GM21367 (cell line): ENCODE measurements around the gene USP30.
"Not testable (repeated sequence)": the region's sequence is repeated elsewhere in the genome, so short reads cannot be mapped to it uniquely, and the experiment has no call there.

Source experiments
- ATAC-seq: cut with Tn5 transposase; IDR thresholded peaks from one replicate; pipeline ENCODE4 v1.9.1; 2021; ENCODE audit not compliant: unreplicated experiment

The USP30 gene

DNA sequence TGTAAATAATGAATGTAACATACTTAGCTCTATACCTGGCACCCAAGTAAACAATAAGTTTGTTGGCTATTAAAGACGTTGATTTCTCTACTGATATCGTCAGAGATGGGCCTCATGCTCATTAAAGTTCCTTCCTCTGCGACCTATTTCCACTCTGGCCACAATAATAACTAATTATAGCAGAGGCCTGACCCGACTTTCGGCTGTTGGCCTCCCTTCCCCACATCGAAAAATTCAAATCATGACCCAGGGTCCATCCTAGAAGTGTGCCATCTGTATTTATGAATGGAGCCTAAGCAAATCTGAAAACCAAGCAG, 321 bp upstream of the USP30 start:
- no peak for ATAC-seq

DNA sequence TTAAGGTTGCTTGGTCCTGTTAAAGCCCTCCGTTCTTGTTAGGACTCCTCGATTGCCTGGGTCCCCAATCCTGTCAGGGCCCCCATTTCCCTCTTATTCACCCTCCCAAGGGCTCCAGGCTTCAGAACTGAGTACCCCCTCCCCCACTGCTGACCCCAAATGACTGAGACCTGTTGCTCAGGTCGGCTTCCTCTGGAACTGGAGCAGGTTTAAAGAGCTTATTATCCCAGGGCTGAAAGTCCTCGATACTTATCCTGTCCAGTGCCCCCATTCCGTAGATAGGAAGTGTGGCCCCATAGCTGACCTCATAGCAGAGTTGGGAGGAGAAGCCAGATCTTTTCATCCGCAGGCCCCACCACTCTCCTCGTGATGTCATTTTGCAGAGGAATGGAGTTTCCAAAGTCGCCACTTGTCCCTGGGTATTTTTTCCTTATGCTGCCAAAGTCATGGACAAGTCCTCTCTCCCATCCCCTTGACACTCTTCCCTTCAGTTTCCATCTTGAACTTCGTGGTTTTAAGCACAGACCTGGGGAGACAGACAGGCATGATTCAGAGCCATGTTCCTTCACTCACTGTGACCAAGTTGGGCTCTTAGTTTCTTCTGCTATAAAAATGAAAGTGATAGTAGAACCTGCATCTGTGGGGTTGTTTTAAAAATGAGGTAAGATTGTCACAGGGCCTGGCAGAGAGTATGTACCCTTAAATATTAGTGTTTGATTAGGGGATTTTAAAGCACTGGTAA, 1.2 kb downstream of the USP30 start:
- no peak for ATAC-seq

DNA sequence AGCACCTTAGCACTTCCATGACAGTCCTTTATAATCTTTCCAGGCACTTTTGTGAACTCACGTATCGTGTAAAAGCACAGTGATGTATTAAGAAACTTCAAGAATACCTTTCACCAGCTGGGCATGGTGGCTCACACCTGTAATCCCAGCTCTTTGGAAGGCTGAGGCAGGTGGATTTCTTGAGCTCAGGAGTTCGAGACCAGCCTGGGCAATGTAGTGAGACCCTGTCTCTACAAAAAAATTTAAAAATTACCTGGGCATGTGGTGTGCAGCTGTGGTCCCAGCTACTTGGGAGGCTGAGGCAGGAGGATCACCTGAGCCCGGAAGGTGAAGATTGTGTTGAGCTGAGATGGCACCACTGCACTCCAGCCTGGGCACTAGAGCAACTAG, 1.7 kb downstream of the USP30 start:
- not testable (repeated sequence) for ATAC-seq

DNA sequence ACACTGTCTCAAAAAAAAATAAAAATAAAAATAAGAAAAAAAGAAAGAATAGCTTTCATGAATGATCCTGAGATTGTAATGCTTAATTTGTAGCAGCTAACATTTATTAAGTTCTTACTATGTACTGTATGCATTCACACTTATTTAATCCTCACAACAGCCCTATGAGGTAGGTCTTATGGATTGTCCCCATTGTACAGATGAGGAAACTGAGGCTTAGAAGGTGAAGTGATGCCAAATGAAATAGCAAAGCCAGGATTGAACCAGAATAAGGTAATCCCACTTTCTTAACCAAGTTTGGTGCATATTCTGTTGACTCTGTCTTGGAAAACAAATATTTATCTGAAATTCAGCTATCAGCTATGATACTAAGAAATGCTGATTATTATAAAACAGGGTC, 2.1 kb downstream of the USP30 start:
- ATAC-seq, result no peak

DNA sequence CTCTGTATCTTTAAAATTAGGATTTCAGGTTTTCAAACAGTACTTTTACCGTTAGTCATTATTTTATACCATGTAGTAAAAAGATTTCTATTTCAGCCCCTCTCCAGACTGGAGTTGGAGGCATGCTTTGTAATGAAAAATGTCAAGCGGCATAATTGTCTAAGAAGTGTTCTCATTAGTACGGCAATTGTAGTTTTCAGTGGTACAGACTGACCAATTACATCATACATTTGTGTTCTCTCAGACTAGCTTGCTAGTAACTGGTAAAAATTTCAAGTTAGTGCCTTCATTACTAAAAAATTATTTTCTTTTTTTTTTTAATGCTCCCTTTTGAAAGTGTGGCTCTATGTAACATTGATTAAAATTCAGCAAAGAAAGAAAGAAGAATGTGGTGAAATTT, 4.5 kb downstream of the USP30 start:
- ATAC-seq, result no peak

DNA sequence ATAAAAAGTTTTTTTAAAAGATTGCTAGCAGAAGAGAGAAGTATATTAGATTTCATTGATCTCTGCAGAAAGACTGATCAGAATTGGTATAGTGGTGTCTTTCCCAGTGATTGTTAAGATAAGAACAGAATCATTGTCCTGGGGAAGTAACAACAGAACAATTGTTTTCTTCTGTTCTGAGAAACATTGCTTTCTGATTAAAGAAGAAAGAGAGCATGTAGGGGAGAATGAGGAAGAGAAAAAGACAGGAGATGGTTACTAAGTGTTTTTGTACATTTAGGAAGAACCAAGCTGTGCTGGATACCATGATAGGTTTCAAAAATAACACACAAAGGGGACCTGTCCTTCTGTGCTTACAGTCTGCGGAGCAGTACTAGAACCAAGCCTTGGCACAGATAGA, 5.0 kb downstream of the USP30 start:
- no peak for ATAC-seq

DNA sequence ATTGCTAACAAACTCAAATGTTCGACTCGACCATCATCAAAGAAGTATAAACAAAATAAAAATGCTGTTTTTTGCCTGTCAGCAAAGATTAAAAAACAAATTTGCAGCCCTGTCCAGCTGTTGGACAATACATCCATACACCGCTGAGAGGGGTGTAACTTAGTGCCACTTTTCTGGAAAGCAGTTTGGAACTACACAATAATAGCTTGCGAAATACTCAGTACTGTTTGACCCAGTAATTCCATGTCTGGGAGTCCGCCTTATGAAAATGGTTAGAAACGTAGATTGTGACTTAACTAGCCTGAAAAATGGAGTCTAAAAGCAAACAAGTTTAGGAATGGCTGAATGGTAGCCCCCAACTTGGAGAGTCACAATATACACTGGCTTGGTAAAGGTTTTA, 6.4 kb downstream of the USP30 start:
- no peak for ATAC-seq

DNA sequence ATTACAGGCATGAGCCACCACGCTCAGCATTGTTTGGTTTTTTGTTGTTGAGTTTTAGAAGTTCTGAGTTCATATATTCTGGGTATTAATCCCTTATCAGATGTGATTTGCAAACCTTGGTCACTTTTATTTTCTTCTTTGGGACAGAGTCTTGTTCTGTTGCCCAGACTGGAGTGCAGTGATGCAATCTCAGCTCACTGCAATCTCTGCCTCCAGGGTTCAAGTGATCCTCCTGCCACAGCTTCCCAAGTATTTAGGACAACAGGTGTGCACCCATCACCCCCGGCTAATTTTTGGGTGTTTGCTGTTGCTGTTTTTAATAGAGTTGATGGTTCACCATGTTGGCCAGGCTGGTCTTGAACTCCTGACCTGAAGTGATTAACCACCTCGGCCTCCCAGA, 11.8 kb downstream of the USP30 start:
- ATAC-seq, result no peak

DNA sequence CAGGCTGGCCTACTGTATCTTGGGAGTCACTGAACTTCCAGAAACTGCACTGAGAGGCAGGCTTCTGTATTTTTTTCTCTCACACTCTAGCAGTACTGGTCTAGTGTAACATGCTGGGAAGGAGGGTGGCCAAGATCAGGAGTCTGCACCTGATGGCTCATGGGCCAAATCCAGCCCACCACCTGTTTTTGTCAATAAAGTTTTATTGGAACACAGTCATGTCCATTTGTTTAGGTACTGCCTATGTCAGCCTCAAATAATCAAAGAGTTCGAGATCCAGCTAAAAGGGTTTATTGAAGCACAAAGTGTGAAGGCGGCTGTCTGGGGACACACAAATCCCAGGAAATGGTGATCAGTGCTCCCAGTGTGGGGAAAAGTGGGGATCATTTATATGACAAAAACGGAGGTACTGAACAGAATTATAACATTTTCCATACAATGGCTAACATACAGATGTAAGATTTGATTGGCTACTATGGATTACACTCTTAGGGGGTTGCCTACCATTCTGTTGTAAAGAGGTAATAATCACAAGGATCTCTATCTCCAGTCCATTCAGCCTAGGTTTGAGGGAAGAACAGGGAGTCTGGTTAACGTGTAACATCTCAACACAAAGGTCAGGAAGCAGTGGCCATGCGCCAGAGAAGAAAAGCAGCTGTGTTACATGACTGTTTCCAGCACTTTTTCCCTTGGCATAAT, 12.9 kb downstream of the USP30 start:
- ATAC-seq, result no peak

DNA sequence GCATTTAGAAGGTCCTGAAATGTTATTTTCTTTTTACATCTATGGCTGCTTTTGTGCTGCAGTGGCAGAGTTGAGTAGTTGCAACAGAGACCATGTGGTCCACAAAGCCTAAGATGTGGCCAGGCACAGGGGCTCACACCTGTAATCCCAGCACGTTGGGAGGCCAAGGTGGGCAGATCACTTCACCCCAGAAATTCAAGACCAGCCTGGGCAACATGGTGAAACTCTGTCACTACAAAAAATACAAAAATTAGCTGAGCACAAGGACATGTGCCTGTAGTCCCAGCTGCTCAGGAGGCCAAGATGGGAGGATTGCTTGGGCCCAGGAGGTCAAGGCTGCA, 13.4 kb downstream of the USP30 start:
- no peak for ATAC-seq

DNA sequence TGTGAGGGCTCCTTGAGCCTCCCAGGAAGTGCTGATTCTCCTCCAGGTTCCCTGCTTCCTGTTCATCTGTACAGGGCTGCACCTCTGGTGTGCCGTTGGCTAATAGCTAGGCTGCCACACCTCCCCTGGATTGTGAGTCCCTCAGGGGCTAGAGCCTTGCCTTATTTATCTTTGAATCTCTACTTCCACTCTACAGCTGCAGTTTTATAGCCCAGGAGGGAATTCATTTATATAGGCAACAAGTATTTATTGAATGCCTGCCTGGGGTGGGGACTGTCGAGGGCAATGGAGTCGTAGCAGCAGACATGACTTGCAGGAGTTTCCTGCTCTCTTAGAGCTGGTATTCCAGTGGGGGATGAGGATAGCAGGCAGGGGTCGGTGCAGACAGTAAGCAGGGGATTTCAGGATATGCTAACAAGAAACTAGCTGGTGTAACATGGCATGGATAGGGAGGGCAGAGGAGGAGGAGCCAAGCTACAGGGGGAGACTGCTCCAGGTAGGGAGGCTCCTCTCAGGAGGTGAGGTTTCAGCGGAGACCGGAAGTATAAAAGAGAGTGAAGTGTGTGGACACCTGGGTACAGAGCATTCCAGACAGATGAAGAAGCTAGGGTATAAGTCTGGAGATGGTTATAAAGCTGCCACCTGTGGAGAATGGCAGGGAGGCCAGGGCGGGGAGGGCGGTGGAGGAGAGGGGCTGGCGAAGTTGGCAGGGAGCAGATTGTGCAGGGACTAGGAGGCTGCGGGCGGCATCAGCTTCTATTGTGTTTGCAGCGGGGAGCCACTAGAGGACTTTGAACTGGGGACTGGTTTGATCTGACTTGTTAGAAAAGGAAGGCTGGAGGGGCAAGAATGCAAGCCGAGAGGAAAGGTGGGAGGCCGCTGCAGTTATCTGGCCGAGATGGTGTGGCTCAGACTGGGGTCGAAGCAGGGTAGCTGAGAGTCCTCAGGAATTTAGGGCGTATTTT, 17.2 kb downstream of the USP30 start:
- no peak for ATAC-seq

DNA sequence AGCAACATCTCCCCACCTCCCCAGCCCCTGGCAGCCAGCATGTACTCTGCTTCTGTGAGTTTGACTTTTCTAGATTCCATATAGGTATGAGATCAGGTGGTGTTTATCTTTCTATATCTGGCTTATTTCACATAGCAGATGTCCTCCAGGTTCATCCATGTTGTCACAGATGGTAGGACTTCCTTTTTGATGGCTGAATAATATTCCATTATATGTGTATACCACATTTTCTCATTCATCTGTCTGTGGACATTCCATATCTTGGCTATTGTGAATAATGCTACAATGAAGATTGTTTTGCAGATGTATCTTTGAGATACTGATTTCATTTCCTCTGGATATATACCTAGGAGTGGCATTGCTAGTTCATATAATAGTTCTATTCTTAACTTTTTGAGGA, 22.5 kb downstream of the USP30 start:
- no peak for ATAC-seq

DNA sequence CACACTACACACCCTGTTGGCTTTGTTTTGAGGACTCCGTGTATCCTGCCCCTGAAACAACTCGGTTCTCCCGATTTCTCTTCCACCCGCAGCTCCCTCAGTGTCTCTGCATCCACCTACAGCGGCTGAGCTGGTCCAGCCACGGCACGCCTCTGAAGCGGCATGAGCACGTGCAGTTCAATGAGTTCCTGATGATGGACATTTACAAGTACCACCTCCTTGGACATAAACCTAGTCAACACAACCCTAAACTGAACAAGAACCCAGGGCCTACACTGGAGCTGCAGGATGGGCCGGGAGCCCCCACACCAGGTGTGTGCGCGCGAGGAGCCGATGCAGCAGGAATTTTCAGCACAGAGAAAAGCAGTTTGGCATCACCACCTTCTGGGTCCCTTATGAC, 30.4 kb downstream of the USP30 start:
- ATAC-seq, result no peak

DNA sequence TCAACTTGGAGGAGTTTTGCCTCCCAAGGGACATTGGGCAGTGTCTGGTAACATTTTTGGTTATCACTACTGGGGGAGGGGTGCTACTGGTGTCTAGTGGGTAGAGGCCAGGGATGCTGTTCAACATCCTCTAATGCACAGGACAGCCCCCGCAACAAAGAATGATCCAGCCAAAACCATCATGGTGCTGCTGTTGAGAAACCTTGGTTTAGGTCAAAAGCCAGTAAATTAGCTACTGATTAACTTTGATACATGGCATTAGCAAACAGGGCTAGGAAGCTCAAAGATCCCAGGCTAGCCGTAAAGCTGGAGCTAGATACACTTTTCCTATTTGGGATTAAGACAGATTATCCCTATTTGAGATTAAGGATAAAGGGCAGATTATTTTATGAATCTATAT, 32.0 kb downstream of the USP30 start:
- no peak for ATAC-seq

DNA sequence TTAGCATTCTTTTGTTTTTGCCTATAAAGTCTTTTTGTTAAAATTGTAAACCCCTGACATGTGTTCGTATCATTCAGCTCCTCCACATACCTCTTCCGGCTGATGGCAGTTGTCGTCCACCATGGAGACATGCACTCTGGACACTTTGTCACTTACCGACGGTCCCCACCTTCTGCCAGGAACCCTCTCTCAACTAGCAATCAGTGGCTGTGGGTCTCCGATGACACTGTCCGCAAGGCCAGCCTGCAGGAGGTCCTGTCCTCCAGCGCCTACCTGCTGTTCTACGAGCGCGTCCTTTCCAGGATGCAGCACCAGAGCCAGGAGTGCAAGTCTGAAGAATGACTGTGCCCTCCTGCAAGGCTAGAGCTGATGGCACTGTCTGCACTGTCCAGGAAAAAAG, 33.2 kb downstream of the USP30 start:
- no peak for ATAC-seq

DNA sequence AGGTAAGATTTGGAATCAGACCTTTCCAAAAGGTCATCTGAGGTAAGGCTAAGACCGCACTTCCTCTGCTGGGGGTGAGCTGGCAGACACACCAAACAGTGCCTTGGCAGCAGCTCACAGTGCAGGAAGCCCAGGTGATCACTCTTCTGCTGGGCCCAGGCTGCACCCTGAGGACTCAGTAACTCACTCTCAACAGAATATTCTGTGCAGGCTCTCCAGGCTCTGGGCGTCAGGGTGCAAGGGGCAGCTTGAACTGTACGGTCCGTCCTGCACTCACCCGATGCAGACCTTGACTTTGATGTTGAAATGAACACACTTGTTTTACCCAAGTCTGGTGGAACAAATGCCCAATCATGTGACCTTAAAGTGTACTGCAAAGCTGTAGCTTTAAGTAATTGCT, 34.9 kb downstream of the USP30 start:
- no peak for ATAC-seq

DNA sequence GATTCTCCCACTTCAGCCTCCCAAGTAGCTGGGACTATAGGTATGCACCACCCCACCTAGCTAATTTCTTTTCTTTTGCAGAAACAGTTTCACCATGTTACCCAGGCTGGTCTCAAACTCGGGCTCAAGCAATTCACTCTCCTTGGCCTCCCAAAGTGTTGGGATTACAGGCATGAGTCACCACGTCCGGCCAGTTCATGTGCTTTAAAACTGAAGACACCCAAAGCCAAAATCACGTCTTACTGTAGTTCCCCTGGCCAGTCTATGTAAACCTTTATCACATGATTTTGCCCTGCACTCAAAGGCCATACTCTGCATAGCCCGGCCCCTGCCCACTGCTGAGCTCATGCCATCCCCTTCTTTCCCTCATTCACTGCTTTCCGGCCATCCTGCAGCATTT, 36.4 kb downstream of the USP30 start:
- ATAC-seq, result no peak

DNA sequence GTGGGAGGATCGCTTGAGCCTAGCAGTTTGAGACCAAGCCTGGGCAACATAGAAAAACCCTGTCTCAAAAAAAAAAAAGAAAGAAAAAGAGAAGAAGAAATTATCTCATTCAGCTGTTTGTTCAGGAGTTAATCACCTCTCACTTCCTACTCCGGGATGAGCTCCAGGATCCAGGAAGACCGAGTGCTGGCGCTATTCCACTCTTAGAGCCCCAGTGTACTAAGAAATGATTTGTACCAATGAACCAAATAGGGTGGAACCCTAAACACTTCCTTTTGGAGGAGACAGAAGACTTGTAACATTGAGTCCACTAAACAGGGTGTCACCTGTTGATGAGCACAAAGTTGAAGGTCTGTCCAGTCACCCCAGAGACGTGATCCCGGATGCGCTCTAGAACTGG, 37.3 kb downstream of the USP30 start:
- ATAC-seq, result no peak

DNA sequence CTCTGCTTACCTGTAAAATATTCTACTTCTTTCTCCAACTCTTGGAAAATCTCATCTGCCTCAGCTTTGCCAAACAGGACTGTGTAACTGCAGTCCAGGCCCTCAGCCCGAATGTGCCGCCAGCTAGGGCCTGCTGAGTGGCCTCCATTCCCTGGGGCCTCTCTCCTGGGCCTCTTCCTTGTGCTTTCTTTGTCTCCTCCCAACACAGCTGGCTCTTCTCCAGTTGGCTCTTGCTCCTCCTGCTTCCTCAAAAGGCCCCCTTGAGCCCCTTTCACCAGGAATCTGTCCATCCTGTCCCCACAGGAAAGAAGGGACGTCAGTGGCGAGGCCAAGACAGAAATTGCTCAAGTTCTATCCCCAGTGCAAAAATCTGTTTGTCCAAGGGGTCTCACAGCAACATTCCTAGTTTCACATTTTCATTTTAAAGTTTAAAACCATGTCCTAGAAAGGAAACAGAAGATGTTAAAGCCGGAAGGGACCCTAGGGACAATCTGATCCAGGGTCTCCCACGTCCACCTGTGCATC, 40.2 kb downstream of the USP30 start:
- no peak for ATAC-seq

DNA sequence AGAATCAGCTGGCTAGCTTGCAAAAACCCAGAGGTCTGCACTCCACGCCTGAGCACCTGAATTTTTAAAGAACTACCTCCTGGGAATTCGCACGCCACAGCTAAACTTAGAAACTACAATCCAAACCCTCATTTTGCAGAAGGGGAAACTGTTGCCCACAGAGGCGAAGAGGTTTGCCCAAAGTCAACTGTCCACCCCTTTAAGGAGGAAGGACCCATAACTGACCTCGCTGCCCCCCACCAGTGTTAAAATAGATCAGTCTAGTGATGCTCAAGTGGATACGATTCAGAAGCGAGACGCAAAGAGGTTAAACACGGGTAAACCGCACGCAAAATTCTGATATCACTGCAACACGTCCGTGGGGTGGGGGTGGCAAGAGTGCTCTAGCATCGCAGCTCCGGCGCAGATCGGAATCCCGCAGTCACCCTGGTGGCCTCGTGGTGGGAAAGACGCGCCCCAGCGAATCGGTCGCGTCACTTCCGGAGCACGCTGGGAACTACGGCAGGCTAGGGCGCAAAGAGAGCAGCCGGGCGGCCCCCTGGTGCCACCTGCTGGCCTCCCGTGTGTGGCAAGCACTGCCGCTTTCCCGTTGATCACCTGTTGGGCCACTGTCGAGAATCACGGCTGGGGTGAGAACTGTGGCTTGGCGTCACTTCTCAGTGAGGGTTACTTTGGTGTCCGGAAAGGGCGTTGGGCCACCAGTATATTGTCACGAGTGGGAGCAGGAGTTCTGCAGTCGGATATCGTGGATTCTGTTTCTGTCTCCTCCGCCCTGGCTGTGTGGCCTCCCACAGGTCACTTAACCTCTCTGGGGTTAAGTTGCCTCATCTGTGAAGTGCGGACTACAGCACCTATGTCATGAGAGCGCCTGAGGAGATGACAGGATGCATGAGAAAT, 40.9 kb downstream of the USP30 start, which contains the start of gene ALKBH2:
TSS of gene ALKBH2 (minus strand) at position 451 of the 897 bp plus-strand sequence. CDS start 686 bp downstream, outside the sequence.
- peak; percentile 50 for ATAC-seq

DNA sequence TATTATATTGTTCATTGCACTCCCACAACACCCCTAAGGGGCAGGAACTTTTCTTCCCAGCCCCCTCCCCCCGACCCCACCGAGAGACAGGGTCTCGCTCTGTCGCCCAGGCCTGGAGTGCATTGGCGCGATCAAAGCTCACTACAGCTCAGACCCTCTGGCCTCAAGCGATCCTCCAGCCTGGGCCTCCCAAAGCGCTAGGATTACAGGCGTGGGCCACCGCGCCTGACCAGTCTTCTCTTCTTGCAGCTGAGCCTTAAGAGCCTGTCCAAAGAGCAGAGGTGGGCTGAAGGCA, 44.7 kb downstream of the USP30 start:
- ATAC-seq, result no peak
